ENCODE data around the gene MLEC.
A peak's percentile ranks its signal among the peaks of the same experiment; 100 is the strongest.
"Not testable (repeated sequence)": the region's sequence is repeated elsewhere in the genome, so short reads cannot be mapped to it uniquely, and the experiment has no call there.

MLEC gene

GRCh38 chr12:120720987-120721801 lies 34.2 kb downstream of the MLEC start:
- no peak overlapping the region for H3K27ac ChIP-seq (ENCODE audit: low read length)

GRCh38 chr12:120721866-120722265 lies 34.9 kb downstream of the MLEC start:
- Histone ChIP-seq H3K27ac (ENCODE audit: low read length) (no peak overlapping the region), H3K4me3 (ENCODE audit: low read length in 2 of 2) (no peak overlapping the region), H3K4me1 (ENCODE audit: control insufficient read depth, insufficient read depth, low read length) (peaks cover 18% of the 10 kb centered on the region), H3K9me3 (ENCODE audit: control insufficient read depth in 2 of 2, low read length in 2 of 2) (no peaks in the 10 kb centered on the region), H3K27me3 (ENCODE audit: control insufficient read depth in 1 of 2, insufficient read depth in 2 of 2, low read length in 2 of 2) (no peaks in the 10 kb centered on the region), H3K36me3 (ENCODE audit: control insufficient read depth in 2 of 2, insufficient read depth in 2 of 2, low read length in 2 of 2) (peaks cover 49 to 50% of the 10 kb centered on the region in 2 donors), H3K9ac (ENCODE audit: low read length in 2 of 2) (no peak overlapping the region)

More at GRCh38 chr12:120720987-120721801, 34.2 kb downstream of the MLEC start:
- Histone ChIP-seq H3K27me3 (ENCODE audit: control insufficient read depth in 1 of 2, insufficient read depth in 2 of 2, low read length in 2 of 2) (no peaks in the 10 kb centered on the region), H3K36me3 (ENCODE audit: control insufficient read depth in 2 of 2, insufficient read depth in 2 of 2, low read length in 2 of 2) (peaks cover 54 to 55% of the 10 kb centered on the region in 2 donors), H3K4me1 (ENCODE audit: control insufficient read depth, insufficient read depth, low read length) (peaks cover 11% of the 10 kb centered on the region), H3K4me3 (ENCODE audit: low read length in 2 of 2) (no peak overlapping the region), H3K9ac (ENCODE audit: low read length in 2 of 2) (no peak overlapping the region), H3K9me3 (ENCODE audit: control insufficient read depth in 2 of 2, low read length in 2 of 2) (no peaks in the 10 kb centered on the region)

- Histone ChIP-seq H3K4me1 (ENCODE audit: control insufficient read depth, insufficient read depth, low read length) (peaks cover 19% of the 10 kb centered on the region), H3K36me3 (ENCODE audit: control insufficient read depth in 2 of 2, insufficient read depth in 2 of 2, low read length in 2 of 2) (peaks cover 48 to 49% of the 10 kb centered on the region in 2 donors), H3K27ac (ENCODE audit: low read length) (no peak overlapping the region), H3K27me3 (ENCODE audit: control insufficient read depth in 1 of 2, insufficient read depth in 2 of 2, low read length in 2 of 2) (no peaks in the 10 kb centered on the region), H3K4me3 (ENCODE audit: low read length in 2 of 2) (no peak overlapping the region), H3K9ac (ENCODE audit: low read length in 2 of 2) (no peak overlapping the region), H3K9me3 (ENCODE audit: control insufficient read depth in 2 of 2, low read length in 2 of 2) (no peaks in the 10 kb centered on the region)
Measured at GRCh38 chr12:120722784-120723183, 35.8 kb downstream of the MLEC start.

- Histone ChIP-seq H3K27me3 (ENCODE audit: control insufficient read depth in 1 of 2, insufficient read depth in 2 of 2, low read length in 2 of 2) (no peaks in the 10 kb centered on the region), H3K27ac (ENCODE audit: low read length) (no peak overlapping the region), H3K9ac (ENCODE audit: low read length in 2 of 2) (peak overlapping the region; percentile 78 to 82), H3K4me1 (ENCODE audit: control insufficient read depth, insufficient read depth, low read length) (peaks cover 19% of the 10 kb centered on the region), H3K4me3 (ENCODE audit: low read length in 2 of 2) (peak overlapping the region; percentile 82), H3K9me3 (ENCODE audit: control insufficient read depth in 2 of 2, low read length in 2 of 2) (no peaks in the 10 kb centered on the region), H3K36me3 (ENCODE audit: control insufficient read depth in 2 of 2, insufficient read depth in 2 of 2, low read length in 2 of 2) (peaks cover 32 to 40% of the 10 kb centered on the region in 2 donors)
Measured at GRCh38 chr12:120724720-120725119, 37.8 kb downstream of the MLEC start.

- peaks cover 19% of the 10 kb centered on the region for H3K4me1 ChIP-seq (ENCODE audit: control insufficient read depth, insufficient read depth, low read length)
- H3K4me3 ChIP-seq (ENCODE audit: low read length in 2 of 2), result peak overlapping the region; percentile 82
- no peaks in the 10 kb centered on the region for H3K9me3 ChIP-seq (ENCODE audit: control insufficient read depth in 2 of 2, low read length in 2 of 2)
- H3K27me3 ChIP-seq (ENCODE audit: control insufficient read depth in 1 of 2, insufficient read depth in 2 of 2, low read length in 2 of 2), result no peaks in the 10 kb centered on the region
- peak overlapping the region; percentile 78 to 82 for H3K9ac ChIP-seq (ENCODE audit: low read length in 2 of 2)
- peak overlapping the region; percentile 77 for H3K27ac ChIP-seq (ENCODE audit: low read length)
- H3K36me3 ChIP-seq (ENCODE audit: control insufficient read depth in 2 of 2, insufficient read depth in 2 of 2, low read length in 2 of 2), result peaks cover 28 to 37% of the 10 kb centered on the region in 2 donors
Measured at GRCh38 chr12:120725151-120725658, 38.3 kb downstream of the MLEC start.

GRCh38 chr12:120725659-120726509 lies 38.9 kb downstream of the MLEC start, which contains the start of gene ACADS:
ACADS (plus strand) TSS chr12:120725826; CDS start chr12:120725886, 60 bp downstream.
- peak within 1 kb of the TSS; percentile 82 for H3K4me3 ChIP-seq (ENCODE audit: low read length in 2 of 2)
- H3K36me3 ChIP-seq (ENCODE audit: control insufficient read depth in 2 of 2, insufficient read depth in 2 of 2, low read length in 2 of 2), result peaks cover 24 to 36% of the 10 kb centered on the region in 2 donors
- H3K9me3 ChIP-seq (ENCODE audit: control insufficient read depth in 2 of 2, low read length in 2 of 2), result no peaks in the 10 kb centered on the region
- no peaks in the 10 kb centered on the region for H3K27me3 ChIP-seq (ENCODE audit: control insufficient read depth in 1 of 2, insufficient read depth in 2 of 2, low read length in 2 of 2)
- peak within 1 kb of the TSS; percentile 77 for H3K27ac ChIP-seq (ENCODE audit: low read length)
- H3K4me1 ChIP-seq (ENCODE audit: control insufficient read depth, insufficient read depth, low read length), result peaks cover 19% of the 10 kb centered on the region
- peak within 1 kb of the TSS; percentile 78 to 83 for H3K9ac ChIP-seq (ENCODE audit: low read length in 2 of 2)

- H3K9ac ChIP-seq (ENCODE audit: low read length in 2 of 2), result peak overlapping the region; percentile 78 to 83
- H3K27me3 ChIP-seq (ENCODE audit: control insufficient read depth in 1 of 2, insufficient read depth in 2 of 2, low read length in 2 of 2), result no peaks in the 10 kb centered on the region
- no peaks in the 10 kb centered on the region for H3K9me3 ChIP-seq (ENCODE audit: control insufficient read depth in 2 of 2, low read length in 2 of 2)
- H3K36me3 ChIP-seq (ENCODE audit: control insufficient read depth in 2 of 2, insufficient read depth in 2 of 2, low read length in 2 of 2), result peaks cover 19 to 31% of the 10 kb centered on the region in 2 donors
- H3K4me3 ChIP-seq (ENCODE audit: low read length in 2 of 2), result peak overlapping the region; percentile 82
- H3K4me1 ChIP-seq (ENCODE audit: control insufficient read depth, insufficient read depth, low read length), result peaks cover 19% of the 10 kb centered on the region
- peak overlapping the region; percentile 77 for H3K27ac ChIP-seq (ENCODE audit: low read length)
Measured at GRCh38 chr12:120726510-120726793, 39.5 kb downstream of the MLEC start.

- Histone ChIP-seq H3K27ac (ENCODE audit: low read length) (no peak overlapping the region), H3K4me1 (ENCODE audit: control insufficient read depth, insufficient read depth, low read length) (peaks cover 19% of the 10 kb centered on the region), H3K9ac (ENCODE audit: low read length in 2 of 2) (no peak overlapping the region), H3K36me3 (ENCODE audit: control insufficient read depth in 2 of 2, insufficient read depth in 2 of 2, low read length in 2 of 2) (peaks cover 14 to 26% of the 10 kb centered on the region in 2 donors), H3K27me3 (ENCODE audit: control insufficient read depth in 1 of 2, insufficient read depth in 2 of 2, low read length in 2 of 2) (no peaks in the 10 kb centered on the region), H3K9me3 (ENCODE audit: control insufficient read depth in 2 of 2, low read length in 2 of 2) (no peaks in the 10 kb centered on the region), H3K4me3 (ENCODE audit: low read length in 2 of 2) (no peak overlapping the region)
Measured at GRCh38 chr12:120726961-120727360, 40.0 kb downstream of the MLEC start.

GRCh38 chr12:120732198-120732597 lies 45.2 kb downstream of the MLEC start:
- H3K4me3 ChIP-seq (ENCODE audit: low read length in 2 of 2); H3K9me3 ChIP-seq (ENCODE audit: control insufficient read depth in 2 of 2, low read length in 2 of 2); H3K27me3 ChIP-seq (ENCODE audit: control insufficient read depth in 1 of 2, insufficient read depth in 2 of 2, low read length in 2 of 2); H3K27ac ChIP-seq (ENCODE audit: low read length); H3K9ac ChIP-seq (ENCODE audit: low read length in 2 of 2); H3K4me1 ChIP-seq (ENCODE audit: control insufficient read depth, insufficient read depth, low read length): not testable (repeated sequence)
- H3K36me3 ChIP-seq (ENCODE audit: control insufficient read depth in 2 of 2, insufficient read depth in 2 of 2, low read length in 2 of 2), result peaks cover 6 to 17% of the 10 kb centered on the region in 2 donors

GRCh38 chr12:120733574-120733973 lies 46.6 kb downstream of the MLEC start:
- Histone ChIP-seq H3K4me1 (ENCODE audit: control insufficient read depth, insufficient read depth, low read length) (no peaks in the 10 kb centered on the region), H3K27ac (ENCODE audit: low read length) (no peak overlapping the region), H3K9ac (ENCODE audit: low read length in 2 of 2) (no peak overlapping the region), H3K4me3 (ENCODE audit: low read length in 2 of 2) (no peak overlapping the region), H3K9me3 (ENCODE audit: control insufficient read depth in 2 of 2, low read length in 2 of 2) (no peaks in the 10 kb centered on the region), H3K27me3 (ENCODE audit: control insufficient read depth in 1 of 2, insufficient read depth in 2 of 2, low read length in 2 of 2) (no peaks in the 10 kb centered on the region), H3K36me3 (ENCODE audit: control insufficient read depth in 2 of 2, insufficient read depth in 2 of 2, low read length in 2 of 2) (peaks cover 3 to 15% of the 10 kb centered on the region in 2 donors)

Measured in stomach smooth muscle (tissue), 2 donors.